ENCODE results near the gene PLCB4.
"Not testable (repeated sequence)": the region's sequence is repeated elsewhere in the genome, so short reads cannot be mapped to it uniquely, and the experiment has no call there.

PLCB4 gene

DNA sequence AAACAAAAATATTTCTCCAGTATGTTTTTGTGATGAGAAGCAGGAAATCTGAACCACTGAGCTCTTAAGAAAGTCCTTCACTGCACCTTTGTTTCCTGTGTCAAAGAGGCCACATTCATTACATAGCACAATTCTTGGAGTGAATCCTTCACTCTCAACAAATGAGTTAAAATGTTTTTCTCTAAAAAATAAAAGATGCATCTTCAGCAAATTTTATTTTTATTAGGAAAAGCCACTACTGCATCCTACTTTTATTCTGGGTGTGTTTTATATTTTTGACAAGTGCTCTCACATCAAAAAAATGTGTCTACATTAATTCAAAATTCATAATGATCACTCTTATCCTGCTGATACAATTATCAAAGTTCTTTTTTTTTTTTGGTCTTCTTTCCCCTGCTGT, 76.3 kb downstream of the PLCB4 start:
- no peak for DNase-seq

DNA sequence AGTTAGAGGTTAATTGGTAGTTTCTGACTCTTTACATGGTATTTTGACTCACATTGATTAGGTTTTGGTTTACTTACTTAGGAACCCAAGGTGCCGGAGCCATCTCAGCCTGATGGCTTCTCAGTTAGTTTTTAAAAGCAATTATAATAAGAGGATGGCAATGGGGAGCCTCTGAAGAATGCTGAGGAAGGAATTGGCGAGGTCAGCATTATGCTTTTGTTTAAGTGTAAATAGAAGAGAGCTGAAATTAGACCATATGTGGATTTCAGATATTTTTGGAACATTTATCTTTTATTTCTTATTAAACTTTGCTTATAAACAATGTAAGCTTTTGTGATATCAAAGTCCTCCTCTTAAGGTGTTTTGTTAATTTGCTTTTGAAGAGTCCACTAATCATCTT, 77.8 kb downstream of the PLCB4 start:
- DNase-seq: no peak

DNA sequence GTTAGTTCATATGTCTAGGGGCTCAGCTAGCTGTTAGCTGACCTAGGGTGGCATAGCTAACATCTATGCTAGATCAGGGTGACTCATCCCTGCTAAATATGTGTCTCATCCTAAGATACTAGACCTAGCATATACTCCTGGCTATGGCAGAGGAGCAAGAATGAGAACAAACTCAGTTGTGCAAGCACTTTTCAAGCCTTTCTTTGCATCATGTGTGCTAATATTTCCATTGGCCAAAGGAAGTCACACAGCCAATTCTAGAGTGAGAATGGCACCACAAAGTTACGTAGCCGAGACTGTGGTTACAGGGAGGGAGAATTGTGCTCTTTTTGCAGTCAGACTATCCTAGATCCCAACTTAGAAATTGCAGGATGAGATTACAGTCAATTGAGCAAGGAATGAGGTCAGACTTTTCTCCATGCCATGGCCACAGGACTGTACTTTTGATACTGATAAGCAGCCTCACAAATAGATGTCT, 78.7 kb downstream of the PLCB4 start:
- DNase-seq: no peak

DNA sequence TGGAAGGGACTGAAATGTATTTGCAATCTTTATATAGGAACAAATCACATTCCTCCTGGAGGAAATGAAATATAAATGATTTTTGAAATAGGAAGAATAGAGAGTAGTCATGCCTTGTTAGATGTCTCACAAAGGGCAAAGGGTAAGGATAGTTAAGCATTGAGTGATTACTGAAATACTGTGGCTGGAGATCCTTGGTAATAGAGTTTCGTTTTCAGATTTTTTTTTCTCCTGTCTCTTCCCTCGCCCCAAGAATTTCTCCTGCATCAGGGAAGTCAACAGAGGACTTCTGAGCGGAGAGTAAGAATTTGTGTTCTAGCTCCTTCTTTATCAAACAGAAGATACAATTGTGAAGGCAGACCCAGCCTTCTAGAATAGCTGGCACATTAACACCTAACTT, 79.4 kb downstream of the PLCB4 start:
- DNase-seq: no peak

DNA sequence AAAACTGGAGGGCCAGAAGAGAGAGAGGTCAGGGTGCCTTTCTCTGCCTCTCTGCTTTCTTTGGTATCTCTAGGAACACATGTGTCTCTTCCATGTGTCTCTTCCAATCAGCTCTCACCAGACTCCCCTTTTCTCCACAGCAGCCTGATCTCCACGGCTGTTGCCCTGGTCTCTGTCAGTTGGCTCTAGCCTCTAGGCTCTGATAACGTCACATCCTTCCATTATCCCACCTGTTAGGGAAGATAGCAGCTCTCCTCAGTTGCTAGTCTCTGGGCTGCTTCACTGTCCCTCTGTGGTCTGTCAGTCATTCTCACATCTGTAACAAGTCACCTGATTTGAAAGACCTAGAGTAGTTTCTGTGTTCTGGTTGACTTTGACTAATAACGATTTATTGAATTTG, 80.2 kb downstream of the PLCB4 start:
- no peak for DNase-seq

DNA sequence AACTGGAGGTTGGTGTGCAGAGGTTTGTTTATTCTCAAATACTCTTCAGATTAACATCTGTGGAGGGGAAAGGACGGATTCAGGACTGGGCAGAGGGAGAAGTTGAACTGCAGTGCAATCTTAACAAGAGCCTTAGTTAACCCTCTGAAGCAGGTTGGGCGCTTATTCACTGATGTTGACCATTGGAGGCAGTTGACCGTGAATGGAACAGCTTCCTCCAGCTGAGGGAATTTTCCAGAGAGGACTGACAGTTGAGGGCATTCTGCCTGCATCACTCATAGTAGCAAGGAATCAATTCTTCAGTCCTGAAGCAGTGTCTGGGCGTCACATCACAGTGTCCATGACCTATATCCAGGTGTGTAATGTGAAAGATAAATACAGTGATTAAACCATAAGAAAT, 80.9 kb downstream of the PLCB4 start:
- DNase-seq: no peak

DNA sequence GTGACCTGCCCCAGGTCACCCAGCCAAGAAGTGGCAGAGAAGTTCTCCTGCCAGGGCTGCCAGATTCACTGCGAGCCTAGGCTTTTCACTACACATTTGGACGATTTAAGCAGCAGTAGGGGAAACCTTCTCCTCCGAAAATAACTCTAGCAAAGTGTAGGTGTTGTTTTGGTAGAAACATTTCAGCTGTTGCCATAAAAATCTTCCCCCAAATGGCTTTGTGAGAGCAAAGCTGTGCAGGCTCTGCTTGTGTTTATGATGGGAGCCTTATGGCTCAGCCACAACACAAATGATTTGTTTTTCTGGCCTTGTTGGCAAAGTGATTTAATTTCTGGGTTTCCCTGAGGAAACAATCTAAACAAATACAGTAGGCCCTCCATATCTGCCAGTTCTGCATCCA, 81.8 kb downstream of the PLCB4 start:
- no peak for DNase-seq

DNA sequence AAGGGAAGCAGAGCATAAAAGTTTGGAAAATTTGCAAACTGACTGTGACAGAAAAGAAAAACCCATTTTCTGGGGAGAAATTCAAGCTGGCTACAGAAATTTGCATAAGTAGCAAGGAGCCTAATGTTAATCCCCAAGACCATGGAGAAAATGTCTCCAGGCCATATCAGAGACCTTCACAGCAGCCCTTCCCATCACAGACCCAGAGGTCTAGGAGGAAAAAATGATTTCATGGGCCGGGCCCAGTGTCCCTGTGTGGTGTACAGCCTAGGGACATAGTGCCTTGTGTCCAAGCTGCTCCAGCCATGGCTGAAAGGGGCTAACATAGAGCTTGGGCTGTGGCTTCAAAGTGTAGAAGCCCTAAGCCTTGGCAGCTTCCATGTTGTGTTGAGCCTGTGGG, 83.3 kb downstream of the PLCB4 start:
- DNase-seq: not testable (repeated sequence)

DNA sequence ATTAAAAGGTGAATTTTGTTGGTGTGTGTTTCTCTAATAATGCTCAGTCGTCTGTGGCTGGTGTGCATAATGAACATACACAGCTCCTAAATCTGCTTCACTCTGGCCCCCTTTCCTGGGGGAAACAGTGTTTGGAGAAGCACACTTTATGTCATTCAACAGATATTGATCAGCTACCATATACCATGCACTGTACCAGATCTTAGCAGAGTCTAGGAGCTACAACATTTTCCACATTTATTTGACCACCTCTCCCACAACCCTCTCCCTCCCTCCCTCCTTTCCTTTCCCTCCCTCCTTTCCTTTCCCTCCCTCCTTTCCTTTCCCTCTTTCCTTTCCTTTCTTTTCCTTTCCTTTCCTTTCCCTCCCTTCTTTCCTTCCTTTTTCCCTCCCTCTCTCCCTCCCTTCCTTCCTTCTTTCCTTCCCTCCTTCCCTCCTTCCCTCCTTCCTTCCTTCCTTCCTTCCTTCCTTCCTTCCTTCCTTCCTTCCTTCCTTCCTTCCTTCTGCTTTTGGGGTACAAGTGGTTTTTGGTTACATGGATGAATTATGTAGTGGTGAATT, 85.7 kb downstream of the PLCB4 start:
- DNase-seq: no peak

DNA sequence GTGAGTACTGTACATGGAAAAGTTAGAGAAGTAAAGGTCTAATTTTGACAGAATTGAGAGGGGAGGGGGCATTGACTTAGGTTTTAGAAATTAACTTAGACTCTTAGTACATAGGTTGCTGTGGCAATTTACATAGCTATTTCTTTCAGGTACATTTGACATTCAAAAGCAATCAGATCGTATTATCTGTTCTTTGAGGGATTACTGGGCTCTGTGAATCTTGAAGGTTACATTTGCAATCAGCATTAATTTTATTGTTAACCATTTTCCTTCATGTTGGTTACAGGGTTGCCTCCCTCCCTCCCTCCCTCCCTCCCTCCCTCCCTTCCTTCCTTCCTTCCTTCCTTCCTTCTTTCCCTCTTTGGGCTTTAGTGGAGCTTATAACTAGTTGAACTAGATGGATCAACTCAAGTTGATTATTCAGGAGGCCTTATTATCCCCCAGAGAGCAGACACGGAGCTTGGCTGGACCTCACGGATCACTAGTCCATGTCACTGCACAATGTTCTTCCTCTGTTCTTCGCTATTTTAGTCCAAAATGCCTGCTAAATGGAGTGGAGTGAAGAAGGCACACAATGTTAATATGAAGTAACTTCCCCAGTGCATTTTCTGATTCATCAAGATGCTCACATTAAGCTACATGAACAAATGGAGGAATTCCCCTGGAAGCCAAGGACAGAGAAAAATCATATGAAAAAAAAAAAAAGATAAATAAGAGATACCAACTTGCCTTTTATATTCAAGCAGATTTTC, 87.8 kb downstream of the PLCB4 start:
- DNase-seq: no peak

DNA sequence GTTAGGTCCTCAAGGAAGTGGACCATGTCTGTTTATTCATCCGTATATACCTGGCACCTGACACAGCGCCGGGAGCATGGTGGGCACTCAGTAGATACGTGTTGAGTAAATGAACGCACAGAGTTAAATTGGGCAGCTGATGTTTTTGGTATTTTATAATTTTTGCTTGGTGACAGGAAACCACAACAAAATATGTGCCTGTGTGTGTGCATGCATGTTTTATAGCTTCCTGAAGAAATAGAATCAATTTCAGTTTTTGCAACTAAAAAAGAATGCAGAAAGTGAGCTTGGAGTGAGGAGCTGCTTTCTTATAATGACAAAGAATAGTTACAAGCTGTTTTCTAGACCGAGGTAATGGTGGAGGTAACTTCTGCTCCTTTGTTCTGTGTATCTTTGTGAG, 91.4 kb downstream of the PLCB4 start:
- DNase-seq: no peak

DNA sequence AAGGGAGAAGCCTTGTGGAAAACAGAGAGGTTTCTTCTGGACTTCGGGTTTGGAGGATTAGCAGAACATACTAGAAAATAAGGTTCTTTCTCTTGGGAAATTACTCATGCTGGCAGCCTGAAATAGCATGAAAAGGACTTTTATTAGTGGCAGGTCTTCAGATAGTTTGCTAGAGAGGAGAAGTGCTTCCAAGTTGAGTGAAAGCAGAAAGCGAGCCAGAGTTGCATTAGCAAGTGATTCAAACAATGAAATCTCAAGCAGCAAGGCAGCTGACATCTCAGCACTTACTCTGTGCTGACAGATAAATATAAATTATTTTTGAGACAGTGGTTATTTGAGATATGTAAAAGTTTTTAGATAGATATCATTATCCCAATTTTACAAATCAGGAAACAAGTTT, 91.9 kb downstream of the PLCB4 start:
- DNase-seq: no peak

DNA sequence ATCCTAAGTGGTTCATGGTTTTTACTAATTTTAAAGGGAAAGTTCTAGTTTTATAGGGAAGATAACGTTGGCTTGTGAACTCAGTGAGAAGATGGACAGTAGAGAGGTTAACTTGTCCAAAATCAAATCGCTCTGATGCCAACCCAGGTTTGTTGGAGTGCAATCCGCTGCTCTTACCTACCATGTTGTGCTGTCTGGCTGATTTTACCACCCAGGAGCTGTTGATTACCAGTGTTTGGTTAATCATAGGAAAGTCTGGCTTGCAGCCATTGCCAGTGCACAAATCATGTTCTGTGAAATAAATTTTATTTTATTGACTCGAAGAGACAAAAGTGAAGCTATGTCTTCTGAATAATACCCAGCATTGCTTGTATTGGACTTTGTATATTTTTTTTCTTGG, 92.4 kb downstream of the PLCB4 start:
- DNase-seq: no peak

DNA sequence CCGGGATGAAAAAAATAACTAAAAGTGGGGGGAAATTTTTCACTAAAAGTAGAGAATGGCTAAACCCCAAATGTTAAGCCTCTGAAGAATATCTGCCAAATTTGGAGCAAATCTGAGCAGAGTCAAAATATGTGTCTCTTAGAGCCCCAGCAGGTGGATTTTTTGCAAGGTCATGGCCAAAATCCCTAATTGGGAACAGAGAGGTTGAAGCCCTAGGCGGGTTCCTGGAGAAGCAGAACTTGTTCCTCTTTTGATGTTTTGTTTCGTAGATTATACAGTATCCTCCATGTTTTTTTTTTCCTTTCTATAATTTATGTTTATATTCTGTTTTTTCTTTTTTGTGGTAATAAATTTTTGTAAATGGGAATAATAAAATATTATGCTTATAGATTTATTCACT, 94.4 kb downstream of the PLCB4 start:
- no peak for DNase-seq

DNA sequence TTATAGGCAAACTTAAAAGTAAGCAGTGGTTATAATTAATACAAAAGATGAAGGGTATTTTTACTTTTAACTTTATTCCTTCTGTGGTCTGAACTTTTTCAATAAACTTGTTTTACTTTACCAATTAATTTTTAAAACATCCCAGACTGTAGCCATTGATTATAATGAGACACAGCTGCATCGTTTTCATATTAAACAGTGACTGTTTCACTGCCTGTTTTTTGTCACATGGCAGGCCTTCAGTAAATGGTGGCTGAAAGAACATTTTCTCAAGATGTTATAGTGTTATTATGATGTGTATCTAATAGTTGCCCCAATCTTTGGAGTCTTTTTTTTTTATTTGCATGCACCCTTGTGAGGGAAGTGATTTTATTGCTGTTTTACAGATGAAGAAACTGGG, 95.1 kb downstream of the PLCB4 start:
- DNase-seq: no peak

DNA sequence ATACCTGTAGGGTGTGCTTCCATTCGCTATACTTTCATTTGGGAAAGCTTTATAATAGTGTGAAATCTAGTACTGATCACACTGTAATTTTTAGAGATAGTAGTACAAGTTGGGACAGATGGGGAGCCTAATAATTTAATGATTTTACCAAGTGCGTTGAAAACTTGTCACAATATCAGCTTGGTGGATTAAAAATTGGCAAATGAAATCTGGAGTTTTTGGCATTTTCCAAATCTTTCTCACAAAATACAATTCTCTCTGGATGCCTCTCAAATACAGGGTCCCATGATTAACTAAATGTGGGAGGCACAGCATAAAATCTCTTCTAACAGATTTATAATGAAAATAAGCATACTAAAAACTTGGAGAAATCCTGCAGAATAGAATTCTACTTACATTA, 96.4 kb downstream of the PLCB4 start:
- no peak for DNase-seq

DNA sequence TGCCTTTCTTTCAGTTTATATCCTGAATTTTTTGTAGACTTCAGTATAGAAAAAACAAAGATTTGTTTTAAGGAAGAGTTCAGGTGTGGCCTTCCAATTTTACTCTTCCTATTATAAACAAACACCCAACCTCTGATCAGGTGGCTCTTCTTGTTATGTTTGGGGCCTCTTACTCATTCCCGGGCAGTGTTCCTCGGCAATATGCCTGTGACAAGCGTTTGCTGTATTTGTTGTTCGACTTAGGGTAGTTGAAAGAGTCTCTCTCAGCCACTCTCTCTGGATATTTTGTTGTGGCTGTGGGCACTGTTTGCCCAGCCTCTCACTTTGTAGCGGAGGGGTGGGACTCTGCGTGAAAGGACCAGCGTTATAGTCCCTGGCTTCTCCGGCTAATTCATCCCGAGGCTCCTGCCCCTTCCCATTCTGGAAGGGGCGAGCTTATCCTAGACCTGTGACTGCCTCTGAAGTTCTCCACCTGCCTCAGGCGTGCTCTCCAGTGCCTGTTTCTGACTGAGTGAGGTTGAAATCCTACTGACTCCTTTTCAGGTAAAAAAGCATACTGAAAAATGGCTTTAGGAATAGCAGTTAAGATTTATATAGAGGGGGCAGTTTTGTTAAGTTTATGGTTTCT, 97.4 kb downstream of the PLCB4 start:
- no peak for DNase-seq

DNA sequence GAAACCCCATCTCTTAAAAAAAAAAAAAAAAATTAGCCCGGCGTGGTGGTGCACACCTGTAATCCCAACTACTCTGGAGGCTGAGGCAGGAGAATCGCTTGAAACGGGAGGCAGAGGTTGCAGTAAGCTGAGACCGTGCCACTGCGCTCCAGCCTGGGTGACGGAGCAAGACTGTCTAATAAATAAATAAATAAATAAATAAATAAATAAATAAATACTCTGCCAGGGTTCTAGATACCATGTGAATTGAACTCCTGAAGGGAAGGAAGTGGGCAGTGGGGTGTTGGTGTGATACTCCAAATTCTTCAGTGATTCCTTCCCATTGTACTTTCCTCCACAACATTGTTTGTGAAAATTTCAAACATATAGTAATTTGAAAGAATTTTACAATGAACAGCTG, 100.5 kb downstream of the PLCB4 start:
- DNase-seq: no peak

DNA sequence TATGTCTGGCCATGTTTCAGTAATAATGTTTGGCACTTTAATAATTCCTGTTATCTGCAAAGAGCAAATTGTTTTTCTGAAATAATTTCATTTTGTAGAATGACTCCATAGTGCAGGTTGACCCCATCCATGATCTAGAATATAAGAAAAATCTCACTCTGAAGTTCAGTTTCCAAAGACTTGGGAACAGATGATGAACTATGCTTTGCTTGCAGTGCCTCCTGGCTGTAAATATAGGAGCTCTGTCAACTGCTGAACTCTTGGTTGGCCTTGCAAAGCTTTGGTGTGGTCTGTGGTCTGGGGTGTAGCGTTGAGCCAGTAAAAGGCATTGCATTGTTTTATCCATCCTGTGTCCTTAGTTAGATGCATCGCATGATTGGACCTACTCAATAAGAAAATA, 104.0 kb downstream of the PLCB4 start:
- DNase-seq: no peak

DNA sequence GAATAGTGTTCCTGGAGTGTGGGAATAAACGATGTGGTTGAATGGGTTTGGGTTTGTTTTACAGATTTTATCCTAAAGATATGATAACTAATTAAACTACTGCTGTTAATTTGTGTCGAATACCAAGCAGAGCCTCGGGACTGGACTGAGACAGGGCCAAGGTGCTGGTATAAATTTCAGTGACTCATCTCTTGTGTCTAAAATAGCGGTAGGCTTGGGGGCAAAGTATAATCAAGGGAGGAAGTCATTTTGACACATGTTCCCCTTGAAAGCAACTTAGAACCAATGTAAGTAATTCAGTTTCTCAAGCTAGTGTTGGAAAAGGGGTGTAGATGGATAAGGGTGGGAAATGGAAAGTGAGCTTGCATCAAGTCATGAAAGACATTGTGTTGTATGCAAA, 108.4 kb downstream of the PLCB4 start:
- no peak for DNase-seq

DNA sequence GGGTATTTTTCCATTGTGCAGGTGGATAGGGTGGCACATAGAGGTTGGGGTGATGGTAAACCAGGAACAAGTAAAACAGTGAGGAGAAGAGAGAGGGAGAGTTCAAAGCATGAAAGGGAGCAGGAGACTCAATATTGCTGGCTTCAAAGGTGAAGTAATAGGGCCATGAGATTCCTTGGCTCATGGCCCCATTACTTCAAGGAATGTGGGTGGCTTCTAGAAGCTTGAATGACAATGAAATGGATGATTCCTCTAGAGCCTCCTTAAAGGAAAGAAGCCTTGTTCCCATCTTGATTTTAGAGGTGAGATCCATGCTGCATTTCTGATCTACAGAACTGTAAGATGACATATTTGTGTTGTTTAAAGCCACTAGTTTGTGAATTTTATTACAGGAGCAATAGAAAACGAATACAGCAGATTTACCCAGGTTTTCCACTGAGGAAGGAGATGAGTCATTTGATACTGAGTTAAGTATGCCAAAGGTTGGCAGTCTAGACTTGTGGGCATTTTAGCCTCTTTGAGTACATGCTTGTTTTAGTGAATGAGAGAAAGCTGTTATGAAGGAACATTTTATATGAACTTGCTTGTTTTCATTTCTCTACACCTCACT, 110.4 kb downstream of the PLCB4 start:
- no peak for DNase-seq

DNA sequence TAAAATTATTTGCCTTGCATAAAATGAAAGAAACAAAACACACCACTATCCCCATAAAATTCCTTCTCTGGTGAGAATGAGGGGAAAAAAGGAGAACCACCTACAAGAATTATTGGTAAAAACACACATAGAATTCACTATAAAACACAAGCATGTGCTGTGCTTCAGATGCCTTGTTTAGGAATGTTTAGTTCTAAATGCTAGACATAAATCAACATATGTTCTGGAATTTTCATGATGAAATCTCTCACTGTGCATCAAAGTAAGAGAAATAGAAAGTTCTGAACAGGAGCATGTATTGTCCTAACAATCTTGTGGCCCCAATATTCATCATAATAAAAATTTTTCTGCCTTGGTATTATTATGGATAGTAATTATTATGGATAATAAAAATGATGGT, 111.0 kb downstream of the PLCB4 start:
- DNase-seq: no peak

DNA sequence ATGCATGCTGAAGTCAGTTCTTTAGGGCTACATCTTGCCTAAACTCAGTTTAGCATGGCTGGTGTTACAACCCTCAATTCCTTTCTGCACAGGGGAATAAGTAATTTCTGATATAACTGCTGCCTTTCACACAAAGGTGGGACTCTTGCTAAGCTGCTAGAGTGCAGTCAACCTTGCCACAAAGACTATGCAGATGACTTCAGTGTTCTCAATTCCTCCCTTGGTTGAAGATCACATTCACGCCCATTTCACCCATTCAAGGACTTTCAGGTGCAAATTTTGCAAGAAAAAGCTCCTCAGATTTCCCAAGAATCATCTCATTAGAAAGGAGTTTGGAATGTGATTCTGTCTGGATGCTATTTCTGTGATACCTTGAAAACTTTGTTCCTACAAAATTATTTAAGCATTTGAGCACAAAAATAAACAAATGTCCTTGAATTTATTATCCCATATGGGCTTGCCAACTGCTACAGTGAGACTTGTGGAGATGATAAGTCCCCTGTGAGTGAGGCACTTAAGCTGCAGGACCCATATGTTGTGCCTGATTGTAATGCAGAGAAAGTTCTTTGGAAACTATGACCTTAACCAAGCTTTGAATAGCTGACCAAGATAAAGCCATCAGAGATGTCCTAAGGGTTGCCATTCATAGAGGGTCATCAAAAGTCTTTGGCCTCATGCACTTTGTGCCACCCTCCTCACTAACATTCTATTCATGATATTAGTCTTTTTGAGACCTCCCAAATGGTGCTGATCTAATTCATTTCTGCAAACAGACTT, 111.8 kb downstream of the PLCB4 start:
- no peak for DNase-seq

All from stimulated activated CD4-positive, alpha-beta T cell treated with anti-CD3 and anti-CD28 coated beads, Interleukin-2, amount 100 ng/mL, for 24 hours (primary cell).